Uterus (tissue), 4 donors: ENCODE results near the gene MAGEL2. TPM values are rescaled to one million over a fixed set of nuclear protein-coding genes. Genes with fewer than 3 reads are reported as not detected.

Experiments used
- DNase-seq, 2 donors: peaks; one replicate each; pipeline ENCODE4 v3.0.0-alpha.2; 2019 to 2020
- H3K27ac ChIP-seq, 2 donors: fragments of 200-600 bp; sonication (generic); 1 replicate in 1 of 2; 2 replicates in 1 of 2; pipeline ENCODE4 v1.5.1; 2016 to 2018
- H3K27me3 ChIP-seq, 2 donors: fragments of 200-600 bp; sonication (generic); one replicate each; pipeline ENCODE4 v1.5.1; 2018 to 2019; ENCODE audit warnings: control low read depth in 1 of 2
- H3K36me3 ChIP-seq, 2 donors: fragments of 200-600 bp; sonication (generic); one replicate each; pipeline ENCODE4 v1.5.1; 2019; ENCODE audit warnings: control low read depth in 1 of 2
- H3K4me1 ChIP-seq, 2 donors: fragments of 200-600 bp; sonication (generic); one replicate each; pipeline ENCODE4 v1.5.1; 2018 to 2019; ENCODE audit warnings: control low read depth in 1 of 2
- H3K4me3 ChIP-seq, 2 donors: fragments of 200-600 bp; sonication (generic); 1 replicate in 1 of 2; 2 replicates in 1 of 2; pipeline ENCODE4 v1.5.1; 2018 to 2019; ENCODE audit warnings: mild to moderate bottlenecking in 1 of 2
- H3K9me3 ChIP-seq, 2 donors: fragments of 200-600 bp; sonication (generic); one replicate each; pipeline ENCODE4 v1.5.1; 2019; ENCODE audit warnings: control low read depth in 1 of 2
- CTCF ChIP-seq, 4 experiments: fragments of 200-600 bp in 2 of 4; fragments of 450-650 bp in 2 of 4; sonication (generic) in 2 of 4; IDR thresholded peaks; one replicate each; pipeline ENCODE4 v1.5.1; 2016 to 2019; ENCODE audit warnings: antibody characterized with exemption in 4 of 4, mild to moderate bottlenecking in 2 of 4, moderate library complexity in 1 of 4
- POLR2A ChIP-seq, 2 donors: fragments of 450-650 bp; IDR thresholded peaks; one replicate each; pipeline ENCODE4 v1.6.1; 2016; ENCODE audit warnings: antibody characterized with exemption in 2 of 2, mild to moderate bottlenecking in 1 of 2, moderate library complexity in 1 of 2
- intact Hi-C: fragments of 100-400 bp; cut with DNase I; formaldehyde crosslinking; loops from one replicate; pipeline ENCODE4 v1.15.1; 2023; ENCODE audit warnings: low total_unique reads
- total RNA-seq, 4 donors: library from RNA; depleted of rRNA in 3 of 4; stranded (reverse); fragments of >200 nt in 3 of 4; gene quantifications; one replicate each; pipeline versions ENCODE4 v1.1.0 to v1.2.4, GENCODE V29; 2014 to 2023
- donor health status: DM: yes; HTN: yes; CAD: no.

The MAGEL2 gene
- total RNA-seq, 4 donors from 2014 or later = 0.29 to 6.6 (median 3.2) TPM; not detected in 1

DNA sequence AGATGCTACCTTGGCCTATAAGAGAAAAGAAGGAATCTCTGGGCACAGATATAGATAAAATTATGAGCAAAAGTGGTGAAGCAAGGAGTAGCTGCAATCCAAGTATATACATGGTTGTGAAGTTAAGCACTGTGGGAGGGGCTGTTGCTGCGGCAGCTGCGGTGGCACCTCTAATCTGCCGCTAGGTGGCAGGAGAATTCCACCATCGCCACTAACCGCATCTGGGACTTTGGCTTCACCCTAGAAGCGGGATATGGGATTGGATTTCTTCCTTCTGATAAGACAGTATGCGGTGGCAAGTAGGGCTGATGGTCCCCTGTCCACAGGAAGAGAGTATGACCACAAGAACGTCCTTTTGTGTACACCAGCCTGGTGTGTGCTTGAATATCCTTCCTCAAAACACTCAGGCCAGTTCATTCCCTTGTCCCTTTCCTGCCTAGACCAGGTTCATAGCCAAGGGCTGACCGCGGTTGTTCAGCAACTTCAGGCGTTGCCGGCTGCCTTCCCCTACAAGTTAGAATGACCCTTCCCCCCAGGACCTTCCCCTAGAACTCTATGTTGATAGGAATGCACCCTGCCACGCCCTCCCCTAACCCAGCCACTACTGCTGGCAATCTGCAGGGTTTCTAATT lies 5.1 kb downstream of the MAGEL2 start:
- DNase-seq = peak; percentile 38 to 64

GRCh38 chr15:23634181-23634580 lies 13.5 kb downstream of the MAGEL2 start:
- TF ChIP-seq CTCF (IDR thresholded peaks at IDR 0.05) = no peak
- TF ChIP-seq POLR2A (IDR thresholded peaks at IDR 0.05) = no peak
- intact Hi-C loops = loop anchor here (10.0 kb wide), 1 partner anchor 241 kb away; no protein-coding TSS in a partner anchor
- Histone ChIP-seq H3K4me1 (no peaks in the 10 kb centered on the region), H3K4me3 (no peak overlapping the region), H3K9me3 (no peaks in the 10 kb centered on the region), H3K27me3 (no peaks in the 10 kb centered on the region), H3K36me3 (no peaks in the 10 kb centered on the region), H3K27ac (no peak overlapping the region)
- DNase-seq = no peak

More for the DNA sequence above, 5.1 kb downstream of the MAGEL2 start:
- H3K27ac ChIP-seq = no peak overlapping the region
- intact Hi-C loops = no loop called here
- TF ChIP-seq CTCF (IDR thresholded peaks at IDR 0.05) (peak; percentile 56 to 79 (median 60)), POLR2A (IDR thresholded peaks at IDR 0.05) (no peak)
- H3K36me3 ChIP-seq = no peaks in the 10 kb centered on the region
- no peak overlapping the region for H3K4me3 ChIP-seq
- H3K4me1 ChIP-seq = no peaks in the 10 kb centered on the region
- H3K9me3 ChIP-seq = no peaks in the 10 kb centered on the region
- no peaks in the 10 kb centered on the region for H3K27me3 ChIP-seq

GRCh38 chr15:23629234-23629805 lies 18.3 kb downstream of the MAGEL2 start:
- DNase-seq = no peak
- Histone ChIP-seq H3K36me3 (no peaks in the 10 kb centered on the region), H3K4me3 (no peak overlapping the region), H3K27ac (no peak overlapping the region), H3K4me1 (no peaks in the 10 kb centered on the region), H3K27me3 (no peaks in the 10 kb centered on the region), H3K9me3 (no peaks in the 10 kb centered on the region)
- intact Hi-C loops = no loop called here
- TF ChIP-seq CTCF (IDR thresholded peaks at IDR 0.05) = peak in 2 of 4 experiments; percentile 8 to 11
- no peak for TF ChIP-seq POLR2A (IDR thresholded peaks at IDR 0.05)

DNA sequence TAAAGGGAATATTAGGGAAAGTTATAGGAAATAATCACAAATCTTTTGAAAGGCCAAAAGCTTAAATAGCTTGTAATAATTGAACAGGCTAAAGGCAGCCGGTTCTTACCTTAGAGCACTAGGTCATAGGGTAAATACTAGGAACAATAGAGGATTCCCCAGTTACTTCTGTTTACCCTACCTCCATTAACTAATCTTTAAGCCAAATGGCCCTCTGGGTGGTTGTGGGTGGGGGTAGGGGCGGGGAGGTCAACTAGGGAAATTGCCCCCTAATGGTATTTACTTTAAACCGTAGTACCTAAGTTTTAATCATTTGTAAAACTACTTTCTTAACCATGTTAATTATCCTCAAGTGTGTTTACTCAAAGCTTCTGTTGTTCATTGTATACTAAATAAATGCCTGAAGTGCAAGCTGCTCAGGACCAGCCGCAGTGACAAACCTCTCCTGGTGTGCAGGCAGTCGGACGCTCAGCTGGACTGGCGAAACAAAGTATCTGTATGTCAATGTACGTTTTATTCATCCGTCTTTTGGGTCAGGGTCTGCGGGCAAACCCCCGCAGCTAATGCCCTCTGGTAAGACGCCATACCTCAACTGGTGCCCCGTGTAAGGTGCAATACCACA lies 18.9 kb downstream of the MAGEL2 start:
- TF ChIP-seq POLR2A (IDR thresholded peaks at IDR 0.05) (no peak), CTCF (IDR thresholded peaks at IDR 0.05) (no peak)
- no peak overlapping the region for H3K27ac ChIP-seq
- no peak overlapping the region for H3K4me3 ChIP-seq
- H3K36me3 ChIP-seq = no peaks in the 10 kb centered on the region
- no peaks in the 10 kb centered on the region for H3K27me3 ChIP-seq
- no peaks in the 10 kb centered on the region for H3K9me3 ChIP-seq
- no peak for DNase-seq
- no peaks in the 10 kb centered on the region for H3K4me1 ChIP-seq
- intact Hi-C loops = no loop called here

DNA sequence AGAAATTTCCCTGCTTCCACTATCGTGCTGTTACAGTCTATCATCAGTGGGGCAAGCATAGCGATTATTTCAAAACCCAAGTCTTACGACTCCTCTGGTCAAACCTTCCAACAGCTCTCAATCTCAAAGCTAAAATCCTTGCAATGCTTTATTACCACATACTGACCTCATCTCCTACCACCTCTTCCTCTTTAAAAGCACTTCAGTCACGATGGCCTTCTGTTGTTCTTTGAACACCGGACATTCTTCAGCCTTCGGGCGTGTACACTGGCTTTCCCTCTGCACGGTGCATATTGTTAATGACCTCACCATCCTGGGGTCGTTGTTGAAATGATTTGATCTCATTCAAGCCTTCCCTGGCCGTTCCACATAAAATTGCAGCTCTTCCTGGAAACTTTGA lies 31.1 kb downstream of the MAGEL2 start:
- intact Hi-C loops = no loop called here
- Histone ChIP-seq H3K27me3 (no peaks in the 10 kb centered on the region), H3K27ac (no peak overlapping the region), H3K4me1 (no peaks in the 10 kb centered on the region), H3K9me3 (no peaks in the 10 kb centered on the region), H3K36me3 (no peaks in the 10 kb centered on the region), H3K4me3 (no peak overlapping the region)
- TF ChIP-seq CTCF (IDR thresholded peaks at IDR 0.05) (no peak), POLR2A (IDR thresholded peaks at IDR 0.05) (no peak)
- no peak for DNase-seq
